ENCODE data around the gene MSRB1. TPM values are rescaled to one million over a fixed set of nuclear protein-coding genes. Genes with fewer than 3 reads are reported as not detected.
"Not testable (repeated sequence)": the region's sequence is repeated elsewhere in the genome, so short reads cannot be mapped to it uniquely, and the experiment has no call there.

Gene MSRB1
- polyA plus RNA-seq, 2 of the 4 experiments (the other 2 are of a cell fraction) = 27.7 to 37.5 TPM

GRCh38 chr16:1941162-1942046 lies 1.6 kb downstream of the MSRB1 start:
- H3K4me2 ChIP-seq = peak overlapping the region; percentile 86
- peaks cover 19% of the 10 kb centered on the region for H3K4me1 ChIP-seq
- no peaks in the 10 kb centered on the region for H3K9me3 ChIP-seq
- DNase-seq (ENCODE audit: low read depth in 1 of 2, low spot score in 1 of 2) = no peak
- peak in 1 of 2 experiments; percentile 42; a peak in 2 of 6 replicates for ATAC-seq
- H3K4me3 ChIP-seq = peak overlapping the region; percentile 84
- WGBS (ENCODE audit: missing lambda C conversion rate) = 82% methylated on average over 30 of the region's 30 CpGs
- POLR2A ChIA-PET = interaction anchor here (1.8 kb wide), 1 partner anchor 23 kb away, joined by 6 read pairs; the partner anchor contains the start of gene RPS2
- no peak for FAIRE-seq
- CTCF ChIA-PET = interaction anchor here (0.6 to 7.1 kb wide), 15 partner anchors 9 to 199 kb away, joined by 3 to 63 read pairs (median 6); partner anchors contain the start of genes RNF151, RPL3L and RPS2
- TF ChIP-seq ELK1 (IDR thresholded peaks at IDR 0.05; ENCODE audit: low read depth, low read length) (no peak), HOXB13 (CRISPR knock-in tag; IDR thresholded peaks at IDR 0.05; ENCODE audit: low read depth) (no peak), CTCF (IDR thresholded peaks at IDR 0.05) (peak; percentile 11; the same call in 1 of the 3 replicates), NPAS2 (CRISPR knock-in tag; IDR thresholded peaks at IDR 0.05; ENCODE audit: borderline replicate concordance) (no peak)
- H3K27ac ChIP-seq = peak overlapping the region; percentile 79 to 92

- Histone ChIP-seq H3K9me3 (no peaks in the 10 kb centered on the region), H3K4me3 (no peak overlapping the region), H3K27ac (no peak overlapping the region), H3K4me2 (no peak overlapping the region), H3K4me1 (peaks cover 22% of the 10 kb centered on the region)
- WGBS (ENCODE audit: missing lambda C conversion rate) = 91% methylated on average over 23 of the region's 23 CpGs
- DNase-seq (ENCODE audit: low read depth in 1 of 2, low spot score in 1 of 2) (no peak), ATAC-seq (no peak), FAIRE-seq (no peak)
- TF ChIP-seq PHF8 (IDR thresholded peaks at IDR 0.05; ENCODE audit: borderline replicate concordance, low read depth) = no peak
- POLR2A ChIA-PET = interaction anchor here (0.6 to 1.8 kb wide), 3 partner anchors 8 to 58 kb away, joined by 3 to 13 read pairs (median 6); partner anchors contain the start of gene RPS2
- CTCF ChIA-PET = interaction anchor here (0.6 to 7.1 kb wide), 15 partner anchors 8 to 200 kb away, joined by 3 to 63 read pairs (median 6); partner anchors contain the start of genes RNF151, RPL3L and RPS2
These were observed 2.5 kb downstream of the MSRB1 start for GRCh38 chr16:1940273-1941161.

GRCh38 chr16:1939833-1940232 lies 3.2 kb downstream of the MSRB1 start:
- ATAC-seq = not testable (repeated sequence)

GRCh38 chr16:1938910-1939309 lies 4.1 kb downstream of the MSRB1 start:
- 91% methylated on average over 14 of the region's 17 CpGs for WGBS (ENCODE audit: missing lambda C conversion rate)
- ATAC-seq = no peak
- no peak for FAIRE-seq
- ChIA-PET POLR2A (interaction anchor here (1.4 kb wide), 1 partner anchor 26 kb away, joined by 3 read pairs; the partner anchor contains the start of gene RPS2), CTCF (interaction anchor here (1.2 to 7.1 kb wide), 4 partner anchors 10 to 97 kb away, joined by 4 to 63 read pairs (median 14); no protein-coding TSS in a partner anchor)
- no peak for DNase-seq (ENCODE audit: low read depth in 1 of 2, low spot score in 1 of 2)
- no peaks in the 10 kb centered on the region for H3K9me3 ChIP-seq
- no peak for TF ChIP-seq HDAC2 (IDR thresholded peaks at IDR 0.05)
- H3K27ac ChIP-seq = no peak overlapping the region
- H3K4me1 ChIP-seq = peaks cover 30% of the 10 kb centered on the region
- H3K4me2 ChIP-seq = no peak overlapping the region
- no peak overlapping the region for H3K4me3 ChIP-seq

More at GRCh38 chr16:1939833-1940232, 3.2 kb downstream of the MSRB1 start:
- H3K4me3 ChIP-seq; DNase-seq (ENCODE audit: low read depth in 1 of 2, low spot score in 1 of 2); H3K4me2 ChIP-seq; H3K9me3 ChIP-seq; FAIRE-seq; H3K27ac ChIP-seq: not testable (repeated sequence)
- H3K4me1 ChIP-seq = peaks cover 29% of the 10 kb centered on the region
- ChIA-PET CTCF (interaction anchor here (1.2 to 7.1 kb wide), 5 partner anchors 7 to 98 kb away, joined by 4 to 63 read pairs (median 14); no protein-coding TSS in a partner anchor), POLR2A (interaction anchor here (0.6 to 1.8 kb wide), 2 partner anchors 25 to 59 kb away, joined by 3 to 6 read pairs; partner anchors contain the start of gene RPS2)
- 92% methylated on average over 8 of the region's 8 CpGs for WGBS (ENCODE audit: missing lambda C conversion rate)

Data from A549 (cell line).